HG03469 (cell line): ENCODE measurements around the gene KCNMA1.

Experiments used
- ATAC-seq: cut with Tn5 transposase; IDR thresholded peaks from one replicate; pipeline ENCODE4 v1.9.1; 2021; ENCODE audit warnings: mild to moderate bottlenecking, moderate library complexity, moderate number of reproducible peaks; ENCODE audit not compliant: unreplicated experiment

Gene KCNMA1

DNA sequence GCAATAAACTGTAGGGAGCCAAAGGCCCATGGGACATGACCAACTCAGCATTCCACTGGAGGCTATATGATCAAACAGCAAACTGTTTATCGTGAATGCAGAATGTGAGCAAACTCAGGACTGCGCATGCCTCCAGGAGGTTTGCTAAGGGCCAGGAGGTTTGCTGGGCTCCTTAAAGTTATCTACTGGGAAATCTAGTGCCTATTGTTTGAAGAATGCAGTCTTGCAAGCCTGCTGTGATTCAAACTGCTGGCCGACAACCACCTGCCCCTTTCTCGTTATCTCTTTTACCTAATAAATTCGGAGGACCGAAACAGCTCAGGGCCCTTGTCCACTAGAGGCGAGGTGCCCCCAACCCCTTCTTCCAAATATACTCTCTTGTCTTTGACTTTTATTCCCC is 404.1 kb downstream of the KCNMA1 start:
- ATAC-seq: no peak

DNA sequence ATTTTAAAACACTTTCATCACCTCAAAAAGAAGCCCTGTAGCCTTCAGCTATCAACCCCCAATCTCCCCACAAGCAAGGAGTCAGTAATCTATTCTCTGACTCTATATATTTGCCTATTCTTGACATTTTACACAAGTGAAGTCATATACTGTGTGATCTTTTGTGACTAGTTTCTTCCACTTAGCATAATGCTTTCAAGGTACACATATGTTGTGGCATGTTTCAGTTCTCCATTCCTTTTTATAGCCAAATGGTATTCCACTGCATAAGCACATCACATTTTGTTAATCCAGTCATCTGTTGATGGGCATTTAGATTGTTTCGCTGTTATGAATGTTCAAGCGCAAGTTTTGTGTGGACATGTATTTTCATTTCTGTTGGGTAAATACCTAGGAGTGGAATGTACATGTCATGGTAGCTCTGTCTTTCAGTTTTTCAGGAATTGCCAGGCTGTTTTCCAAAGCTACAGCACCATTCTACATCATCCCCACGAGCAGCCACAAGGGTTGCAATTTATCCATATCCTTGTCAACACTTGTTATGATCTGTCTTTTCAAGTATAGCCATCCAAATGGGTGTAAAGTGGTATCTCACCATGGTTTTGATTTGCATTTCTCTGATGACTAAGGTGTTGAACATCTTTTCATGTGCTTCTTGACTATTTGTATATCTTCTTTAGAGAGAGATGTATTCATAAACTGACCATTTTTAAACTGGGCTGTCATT is 405.6 kb downstream of the KCNMA1 start:
- ATAC-seq: no peak

DNA sequence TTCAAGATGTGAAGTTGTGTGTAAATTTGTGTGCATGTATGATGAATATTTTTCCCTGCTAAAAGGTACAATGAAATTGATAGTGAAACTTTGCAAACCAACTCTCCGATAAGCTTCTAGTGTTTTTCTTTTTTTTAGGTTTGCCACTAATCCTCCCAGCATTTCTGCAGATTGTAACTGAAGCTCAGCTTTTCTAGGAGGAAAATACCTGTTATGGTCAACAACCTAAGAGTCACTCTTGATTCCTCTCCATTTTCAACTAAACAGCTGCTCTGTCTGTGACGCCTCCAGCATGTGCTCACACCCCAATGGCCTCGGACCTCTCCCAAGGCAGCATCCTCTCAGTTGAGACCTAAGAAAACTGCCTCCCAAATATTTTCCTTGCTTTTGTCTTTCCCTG is 406.2 kb downstream of the KCNMA1 start:
- ATAC-seq: no peak

DNA sequence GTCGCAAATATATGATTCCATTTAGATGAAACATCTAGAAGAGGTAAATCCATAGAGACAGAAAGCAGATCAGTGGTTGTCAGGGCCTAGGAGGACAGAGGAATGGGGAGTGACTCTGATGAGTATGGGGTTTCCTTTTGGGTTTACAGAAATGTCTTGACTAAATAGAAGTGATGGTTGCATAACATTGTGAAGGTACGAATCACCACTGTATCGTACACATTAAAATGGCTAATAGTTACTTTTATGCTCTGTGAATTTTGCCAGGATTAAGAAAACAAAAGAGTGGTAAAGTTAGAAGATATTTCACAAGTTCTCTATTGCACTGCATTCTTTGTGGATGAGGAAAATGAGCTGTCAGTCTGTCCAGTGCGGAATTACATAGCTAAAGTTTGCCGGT is 407.4 kb downstream of the KCNMA1 start:
- ATAC-seq: no peak

DNA sequence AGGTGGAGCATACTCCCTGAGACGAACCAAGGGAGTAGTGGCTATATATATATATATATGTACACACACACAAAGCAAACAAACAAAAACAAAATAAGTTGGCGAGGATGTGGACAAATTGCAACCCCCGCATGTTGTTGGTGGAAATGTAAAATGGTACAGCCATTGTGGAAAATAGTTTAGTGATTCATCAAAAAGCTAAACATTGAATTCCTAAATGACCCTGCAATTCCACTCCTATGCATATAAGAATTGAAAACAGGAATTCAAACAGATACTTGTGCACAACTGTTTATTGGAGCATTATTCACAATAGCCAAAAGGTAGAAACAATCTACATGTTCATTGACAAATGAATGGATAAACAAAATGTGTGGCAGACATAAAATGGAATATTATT is 407.9 kb downstream of the KCNMA1 start:
- no peak for ATAC-seq

DNA sequence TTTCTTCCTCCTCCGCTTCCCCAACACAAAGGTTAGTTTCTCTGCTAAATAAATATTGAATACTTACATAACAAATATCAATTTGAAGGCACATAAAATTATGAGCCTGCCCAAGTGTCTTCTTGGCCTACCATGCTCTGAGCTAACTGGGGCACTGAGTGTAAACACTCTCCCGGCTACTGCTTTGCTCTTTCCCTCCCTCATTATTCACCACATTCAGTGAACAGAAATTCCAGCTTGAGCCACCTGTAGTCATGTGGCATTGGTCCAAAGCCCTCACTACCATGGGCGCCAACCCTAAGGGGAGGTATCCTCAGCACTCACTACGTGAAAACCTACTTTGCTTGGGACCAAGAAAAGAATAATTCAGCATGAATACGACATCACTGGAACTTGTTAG is 409.0 kb downstream of the KCNMA1 start:
- no peak for ATAC-seq

DNA sequence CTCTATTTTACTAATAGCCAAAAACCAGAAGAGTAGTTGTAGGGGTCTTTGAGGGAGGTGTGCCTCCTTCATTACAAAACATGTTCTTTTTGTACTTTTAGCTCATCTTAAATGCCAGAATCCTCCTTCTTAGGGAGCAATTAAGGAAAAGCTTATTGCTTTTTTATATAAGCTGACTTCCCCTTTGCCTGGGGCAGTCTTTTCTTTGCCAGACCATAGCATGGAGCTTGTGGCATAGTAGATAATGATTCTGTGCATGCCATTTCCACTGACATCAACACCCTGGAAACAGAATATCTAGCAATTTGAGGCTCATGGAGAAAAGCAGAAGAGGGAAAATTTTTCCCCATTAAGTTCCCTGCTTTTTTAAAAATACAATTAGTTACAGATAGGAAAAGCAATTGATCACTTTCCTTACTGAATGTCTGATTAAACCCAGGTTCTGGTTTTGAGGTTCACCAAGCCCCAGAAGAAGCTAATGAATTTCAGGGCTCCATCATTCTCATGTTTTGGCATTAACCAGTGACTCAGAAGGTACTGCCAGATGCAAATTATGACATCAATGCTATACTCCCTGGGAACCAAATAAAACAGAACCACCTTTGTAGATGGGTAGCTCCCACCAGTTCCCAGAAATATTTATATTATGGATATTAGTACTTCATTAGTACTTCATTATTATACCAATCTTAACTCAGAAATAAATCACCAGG is 410.6 kb downstream of the KCNMA1 start:
- no peak for ATAC-seq

DNA sequence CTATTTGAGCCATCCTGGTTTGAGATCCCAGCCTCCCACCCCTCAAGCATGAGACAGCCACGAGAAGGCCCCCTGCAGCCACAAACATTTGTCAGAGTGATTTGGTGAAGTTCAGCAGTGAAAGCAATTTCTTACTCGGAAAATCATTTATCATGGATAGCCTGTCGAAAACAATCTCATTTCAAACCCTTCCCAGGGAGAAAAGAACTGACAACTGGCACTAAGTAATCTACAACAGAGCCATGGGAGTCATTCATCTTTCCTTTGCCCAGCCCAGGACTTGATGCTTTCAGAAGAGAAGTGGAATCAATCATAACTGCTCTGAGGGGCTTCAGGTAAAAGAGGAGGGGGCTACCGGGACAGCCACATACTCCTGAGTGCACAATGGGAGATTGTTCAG is 411.2 kb downstream of the KCNMA1 start:
- ATAC-seq: no peak

DNA sequence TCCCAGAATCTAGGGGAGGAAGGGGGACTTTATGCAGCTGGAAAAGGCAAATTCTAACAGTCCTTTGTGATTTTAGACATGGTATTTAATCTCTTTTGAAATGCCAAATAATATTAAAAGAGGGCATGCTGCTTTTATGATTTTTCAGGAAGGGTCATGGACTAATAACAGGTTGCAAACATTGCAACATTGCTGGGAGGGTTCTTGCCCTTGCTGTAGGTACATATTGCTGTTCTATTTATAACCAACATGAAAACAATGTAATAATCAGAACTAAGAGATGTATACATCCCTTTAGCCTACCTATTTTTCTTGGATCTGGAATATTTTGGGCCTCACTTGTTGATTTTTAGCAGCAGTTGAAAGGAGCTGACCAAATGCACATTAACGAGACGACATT is 411.6 kb downstream of the KCNMA1 start:
- no peak for ATAC-seq

DNA sequence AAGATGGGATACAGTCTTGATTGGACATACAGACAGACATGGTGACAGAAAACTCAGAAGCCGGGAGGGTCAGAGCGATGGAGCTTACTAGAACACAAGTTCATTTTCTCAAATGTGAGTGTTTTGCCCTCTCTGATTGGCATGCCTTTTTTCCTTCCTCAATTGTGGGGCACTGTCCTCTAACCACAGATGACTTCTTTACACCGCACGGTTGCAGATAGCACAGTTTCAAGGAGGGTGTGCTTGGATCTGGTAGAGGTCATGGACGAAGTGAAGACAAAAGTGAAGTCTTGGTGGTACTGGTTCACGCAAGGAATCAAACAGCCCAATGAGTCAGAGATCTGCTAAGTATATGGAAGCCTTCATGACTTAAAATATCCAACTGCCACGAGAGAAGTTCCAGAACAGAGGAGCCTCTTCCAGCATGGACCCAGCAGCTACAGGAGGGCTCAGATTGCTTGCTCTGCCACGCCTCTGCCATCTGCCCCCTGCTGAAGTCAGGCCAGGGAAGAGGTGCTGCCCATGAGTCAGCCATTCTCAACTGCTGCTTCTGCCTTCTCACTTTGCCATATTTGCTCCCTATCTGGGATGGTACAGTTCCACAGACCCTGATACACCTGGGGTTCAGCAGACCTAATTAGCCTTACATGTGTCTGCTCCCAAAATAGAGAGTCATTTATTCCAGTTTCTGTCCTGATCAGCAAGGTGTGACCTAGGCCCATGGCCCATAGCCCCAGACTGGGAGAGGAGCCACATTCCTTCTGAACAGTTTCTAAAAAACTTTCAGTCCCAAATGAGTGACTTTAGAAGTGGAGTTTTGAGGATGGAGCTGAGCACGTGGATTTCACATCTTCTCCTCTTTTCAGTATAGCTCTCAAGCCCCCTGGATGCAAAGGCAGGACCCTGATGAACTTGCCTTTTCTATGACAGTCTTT is 413.8 kb downstream of the KCNMA1 start:
- no peak for ATAC-seq

DNA sequence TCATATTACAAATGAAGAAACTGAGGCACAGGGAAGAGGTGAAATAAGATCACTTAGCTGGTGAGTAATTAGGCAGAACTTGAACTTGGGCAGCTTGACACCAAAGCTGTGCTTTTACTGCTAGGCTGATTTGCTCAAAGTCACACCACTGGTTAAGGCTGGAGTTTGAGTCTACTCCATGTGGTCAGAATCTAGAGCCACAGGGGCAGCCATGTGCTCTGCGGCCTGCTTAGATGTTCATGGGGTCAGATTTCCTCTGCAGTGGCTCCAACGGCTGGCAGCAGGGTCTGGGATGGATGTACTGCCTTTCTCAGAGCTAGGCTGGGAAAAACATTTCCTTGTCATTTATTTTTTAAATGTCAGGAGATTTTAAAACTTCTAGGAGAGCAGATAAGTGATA is 417.5 kb downstream of the KCNMA1 start:
- no peak for ATAC-seq

DNA sequence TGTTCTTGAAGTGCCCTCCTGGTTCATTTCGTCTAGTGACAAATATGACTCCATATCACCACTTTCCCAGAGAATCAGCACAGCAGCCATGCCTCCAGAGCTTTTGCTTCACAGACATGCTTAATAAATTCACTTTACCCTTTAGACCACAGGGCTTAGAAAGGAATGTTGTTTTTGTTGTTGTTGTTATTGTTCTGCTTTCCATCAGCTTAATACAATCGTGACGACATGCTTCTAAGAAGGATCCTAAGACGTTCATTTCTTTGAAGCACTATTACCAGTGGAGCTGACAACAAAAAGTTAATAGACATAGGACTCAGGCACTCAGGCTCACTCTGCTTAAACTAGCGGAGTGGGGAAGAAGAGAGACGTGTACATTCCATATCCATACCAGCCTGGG is 418.6 kb downstream of the KCNMA1 start:
- no peak for ATAC-seq

DNA sequence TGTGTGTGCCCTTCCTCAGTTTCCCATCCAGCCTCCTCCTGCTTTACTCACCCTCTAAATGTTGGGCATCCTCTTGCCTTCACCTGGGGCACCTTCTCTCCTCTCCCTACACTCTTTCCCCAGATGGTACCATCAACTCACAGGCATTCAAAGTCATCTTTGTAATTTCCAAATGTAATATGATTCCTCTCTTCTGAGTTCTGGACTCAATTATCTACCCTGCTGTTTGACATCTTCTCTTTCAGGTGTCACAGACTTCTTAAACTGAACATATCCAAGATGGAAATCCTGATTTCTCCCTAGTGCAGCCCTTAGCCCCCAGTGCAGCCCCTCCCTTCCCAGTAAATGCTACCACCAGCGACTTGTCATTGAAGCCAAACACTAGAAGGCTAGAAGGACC is 422.8 kb downstream of the KCNMA1 start:
- ATAC-seq: no peak

DNA sequence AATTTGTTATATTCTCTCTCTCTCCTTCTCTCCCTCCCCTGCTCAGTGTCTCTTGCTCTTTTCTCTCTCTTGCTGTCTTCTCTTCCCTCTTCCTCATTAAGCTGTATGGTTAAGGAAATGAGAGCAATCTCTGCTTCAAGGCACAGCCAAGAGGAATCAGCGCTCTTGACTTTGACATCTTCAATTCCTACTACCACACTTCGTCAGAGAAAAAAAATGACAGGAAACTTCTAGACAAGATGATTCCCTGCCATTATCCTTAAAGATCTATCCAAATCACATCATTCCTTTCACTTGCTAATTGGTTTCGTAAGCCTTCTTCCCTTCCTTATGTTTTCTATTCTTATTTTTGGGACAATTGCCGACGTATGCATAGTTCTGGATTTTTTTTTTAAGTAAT is 425.0 kb downstream of the KCNMA1 start:
- ATAC-seq: no peak

DNA sequence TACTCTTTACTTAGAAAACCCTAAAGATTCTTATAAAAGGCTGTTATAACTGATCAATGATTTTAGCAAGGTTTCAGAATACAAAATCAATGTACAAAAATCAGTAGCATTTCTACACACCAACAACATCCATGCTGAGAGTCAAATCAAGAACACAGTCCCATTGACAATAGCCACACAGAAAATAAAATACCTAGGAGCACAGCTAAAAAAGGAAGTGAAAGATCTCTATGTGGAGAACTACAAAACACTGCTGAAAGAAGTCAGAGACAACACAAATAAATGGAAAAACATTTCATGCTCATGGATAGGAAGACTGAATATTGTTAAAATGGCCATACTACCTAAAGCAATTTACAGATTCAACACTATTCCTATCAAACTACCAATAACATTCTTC is 427.0 kb downstream of the KCNMA1 start:
- no peak for ATAC-seq

DNA sequence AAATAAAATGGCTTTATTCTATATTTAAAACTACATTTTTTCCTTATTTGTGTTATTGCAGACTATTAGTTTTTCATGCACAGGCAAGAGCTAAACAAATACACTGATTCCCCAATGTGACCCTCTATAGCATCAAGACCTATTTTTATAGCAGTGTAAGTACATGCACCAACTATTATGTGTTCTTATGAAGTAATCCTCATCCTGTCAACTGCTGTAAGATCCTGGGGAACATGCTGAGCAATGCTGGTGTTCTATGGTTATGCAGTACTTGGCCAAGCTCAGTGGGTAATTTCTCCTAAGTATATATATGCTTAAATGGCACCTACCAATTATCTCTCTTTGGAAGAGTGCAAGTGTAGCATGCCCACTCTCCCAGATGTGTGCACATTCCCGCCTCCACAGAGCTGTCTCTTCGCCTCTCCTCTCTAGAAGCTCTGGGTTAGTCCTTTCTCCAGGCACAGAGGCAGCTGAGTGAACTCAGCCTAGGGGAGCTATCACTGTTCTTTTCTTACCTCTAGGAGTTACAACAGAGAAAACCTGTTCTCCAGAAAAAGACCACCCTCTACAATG is 428.8 kb downstream of the KCNMA1 start:
- no peak for ATAC-seq

DNA sequence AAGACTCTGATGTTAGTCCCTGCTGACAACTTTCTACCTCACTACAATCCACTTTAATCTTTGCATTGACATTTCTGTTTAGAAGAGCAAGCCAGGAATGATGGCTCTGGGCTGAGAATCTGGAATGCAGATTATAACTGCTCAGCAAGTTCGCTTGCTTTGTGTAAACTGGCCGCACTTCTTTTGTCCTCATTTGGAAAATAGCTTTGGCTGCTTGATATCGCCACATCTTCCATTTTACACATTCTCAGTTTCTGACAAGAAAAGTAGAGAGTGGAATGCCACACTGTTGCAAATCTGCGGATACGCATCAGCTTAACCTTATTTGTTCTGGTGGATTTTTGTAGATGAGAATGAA is 429.8 kb downstream of the KCNMA1 start:
- ATAC-seq: no peak

DNA sequence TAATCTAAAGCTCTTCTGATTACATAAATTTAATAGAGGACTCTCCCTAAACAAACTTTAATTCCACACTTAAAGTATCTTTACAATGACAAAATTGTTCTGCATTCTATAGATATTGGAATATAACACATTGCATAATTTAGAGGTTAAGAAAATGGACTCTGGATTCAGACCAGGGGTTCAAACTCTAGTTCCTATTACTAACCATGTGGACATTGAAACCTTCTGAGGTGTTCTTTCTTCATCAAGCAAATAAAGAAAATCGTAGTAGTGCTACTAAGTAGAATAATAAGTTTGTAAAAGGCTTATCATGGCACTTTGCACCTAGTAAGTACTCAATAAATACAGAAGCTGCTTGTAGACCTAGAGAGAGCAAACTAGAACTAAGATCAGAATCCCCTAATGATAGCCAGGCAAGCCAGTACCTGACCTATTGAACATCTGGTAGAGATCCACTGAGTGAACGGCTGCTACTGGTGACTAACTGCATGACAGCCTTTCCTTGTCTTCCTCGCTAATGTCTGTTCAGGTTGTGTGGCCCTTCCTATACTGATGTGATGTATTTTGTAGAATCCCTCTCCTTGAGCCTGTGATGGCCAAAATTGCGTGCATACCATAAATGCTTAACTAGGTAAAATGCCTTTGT is 430.3 kb downstream of the KCNMA1 start:
- no peak for ATAC-seq

DNA sequence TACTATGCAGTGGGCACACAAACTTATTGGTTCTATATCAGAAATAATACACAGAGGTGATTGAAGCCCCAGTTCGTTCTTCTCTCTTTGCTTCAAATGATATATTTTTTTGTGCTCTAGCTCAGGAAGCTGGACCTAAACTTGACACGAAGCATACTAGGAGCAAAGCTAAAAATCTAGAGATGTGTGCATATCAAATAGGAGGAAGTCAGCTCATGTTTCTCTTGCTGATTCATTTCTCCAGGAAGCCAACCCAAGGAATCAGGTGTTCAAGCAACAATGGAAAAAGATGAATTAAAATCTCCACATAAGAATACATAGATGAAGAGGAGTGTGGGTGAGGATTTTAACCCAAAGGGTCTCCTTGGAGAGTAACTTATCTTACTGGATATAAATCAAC is 432.5 kb downstream of the KCNMA1 start:
- ATAC-seq: no peak

DNA sequence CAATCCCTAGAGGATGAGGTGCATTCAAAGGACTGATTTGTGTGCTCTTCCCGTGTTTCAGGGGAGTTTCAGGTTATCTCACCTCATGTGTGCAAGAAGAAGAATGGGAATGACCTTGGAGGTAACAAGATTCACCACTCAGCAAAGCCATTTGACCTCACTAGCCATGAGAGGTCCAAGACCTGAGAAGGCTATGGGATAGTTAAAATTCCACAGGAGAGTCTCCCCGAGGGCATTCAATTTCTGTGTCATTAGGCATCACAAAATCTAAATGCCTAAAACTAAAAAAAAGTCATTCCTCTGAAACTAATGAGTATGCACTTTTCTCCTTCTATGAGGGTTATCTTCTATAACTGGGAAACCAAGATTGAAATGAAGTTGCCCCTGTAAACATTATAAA is 433.4 kb downstream of the KCNMA1 start:
- no peak for ATAC-seq

DNA sequence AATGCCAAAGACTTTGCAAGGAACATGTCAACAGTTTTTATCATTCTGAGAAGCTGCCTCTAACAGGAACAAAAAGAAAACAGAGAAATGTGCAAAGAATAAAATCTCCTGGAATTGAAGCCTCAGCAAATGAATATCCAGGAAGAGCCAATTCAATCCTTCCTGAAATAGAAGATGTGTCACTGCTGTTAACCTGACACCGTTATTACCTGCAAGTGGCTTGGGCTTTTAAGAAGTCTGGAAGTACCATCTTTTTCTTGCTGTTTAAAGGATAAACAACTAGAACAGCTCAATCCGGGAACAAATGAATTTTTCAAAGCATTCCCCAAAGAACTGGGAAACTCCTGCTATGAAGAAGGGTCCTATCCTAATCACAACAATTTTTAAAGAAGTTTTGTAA is 434.8 kb downstream of the KCNMA1 start:
- no peak for ATAC-seq
